Endothelial cell of umbilical vein (primary cell): ENCODE data around the gene EPHX1.
"Not testable (repeated sequence)": the region's sequence is repeated elsewhere in the genome, so short reads cannot be mapped to it uniquely, and the experiment has no call there.

Experiments used
- EZH2 ChIP-seq: IDR thresholded peaks from 2 replicates; pipeline ENCODE4 v1.6.1; 2012; ENCODE audit warnings: borderline replicate concordance, low read depth, mild to moderate bottlenecking, moderate library complexity, low read length, inconsistent platforms; ENCODE audit not compliant: severe bottlenecking
- MAX ChIP-seq: IDR thresholded peaks from 2 replicates; pipeline ENCODE4 v1.6.1; 2011; ENCODE audit not compliant: insufficient read depth, insufficient read length
- POLR2A ChIP-seq: IDR thresholded peaks from 2 replicates; pipeline ENCODE4 v1.6.1; 2012; ENCODE audit warnings: low read depth, mild to moderate bottlenecking, control low read depth, low read length
- TF ChIP-seq, protein P1 (sequence below), 2 donors: IDR thresholded peaks; 1 replicate in 1 of 2; 2 replicates in 1 of 2; pipeline ENCODE4 v1.5.1; 2011; ENCODE audit warnings: low read length in 2 of 2, mild to moderate bottlenecking in 2 of 2, moderate library complexity in 2 of 2, control low read depth in 1 of 2, inconsistent platforms in 1 of 2, low read depth in 1 of 2; ENCODE audit not compliant: insufficient read depth in 1 of 2; ENCODE audit errors: extremely low read depth in 1 of 2

DNA sequence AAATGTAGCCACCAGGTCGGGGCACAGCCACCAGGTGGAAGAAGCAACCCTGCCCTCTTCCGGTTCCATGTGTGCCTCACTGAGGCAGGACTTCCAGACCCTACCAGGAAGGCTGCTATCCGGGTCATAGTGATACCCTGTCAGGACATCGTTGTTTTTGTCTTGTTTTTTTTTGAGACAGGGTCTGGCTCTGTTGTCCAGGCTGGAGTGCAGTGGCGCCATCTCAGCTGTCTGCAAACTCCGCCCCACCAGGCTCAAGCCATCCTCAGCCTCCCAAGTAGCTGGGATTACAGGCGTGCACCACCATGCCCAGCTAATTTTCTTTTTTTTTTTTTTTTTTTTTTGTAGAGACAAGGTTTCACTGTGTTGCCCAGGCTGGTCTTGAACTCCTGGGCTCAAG lies 5.2 kb downstream of the EPHX1 start:
- TF ChIP-seq, protein P1, sequence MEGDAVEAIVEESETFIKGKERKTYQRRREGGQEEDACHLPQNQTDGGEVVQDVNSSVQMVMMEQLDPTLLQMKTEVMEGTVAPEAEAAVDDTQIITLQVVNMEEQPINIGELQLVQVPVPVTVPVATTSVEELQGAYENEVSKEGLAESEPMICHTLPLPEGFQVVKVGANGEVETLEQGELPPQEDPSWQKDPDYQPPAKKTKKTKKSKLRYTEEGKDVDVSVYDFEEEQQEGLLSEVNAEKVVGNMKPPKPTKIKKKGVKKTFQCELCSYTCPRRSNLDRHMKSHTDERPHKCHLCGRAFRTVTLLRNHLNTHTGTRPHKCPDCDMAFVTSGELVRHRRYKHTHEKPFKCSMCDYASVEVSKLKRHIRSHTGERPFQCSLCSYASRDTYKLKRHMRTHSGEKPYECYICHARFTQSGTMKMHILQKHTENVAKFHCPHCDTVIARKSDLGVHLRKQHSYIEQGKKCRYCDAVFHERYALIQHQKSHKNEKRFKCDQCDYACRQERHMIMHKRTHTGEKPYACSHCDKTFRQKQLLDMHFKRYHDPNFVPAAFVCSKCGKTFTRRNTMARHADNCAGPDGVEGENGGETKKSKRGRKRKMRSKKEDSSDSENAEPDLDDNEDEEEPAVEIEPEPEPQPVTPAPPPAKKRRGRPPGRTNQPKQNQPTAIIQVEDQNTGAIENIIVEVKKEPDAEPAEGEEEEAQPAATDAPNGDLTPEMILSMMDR (IDR thresholded peaks at IDR 0.05; ENCODE audit: extremely low read depth in 1 of 2, insufficient read depth in 1 of 2, low read depth in 1 of 2, low read length in 2 of 2), result not testable (repeated sequence)
- TF ChIP-seq POLR2A, EZH2, MAX: not testable (repeated sequence)
